Measurements from ENCODE around the gene FNDC5.

Gene FNDC5

GRCh38 chr1:32886004-32886827 is 15.5 kb upstream of the FNDC5 start, which contains the start of gene HPCA:
HPCA (plus strand) TSS chr1:32886491; CDS start chr1:32888899, 2,408 bp downstream.
- DNase-seq (ENCODE audit: extremely low spot score, insufficient read length, low read depth), result no peak
- no peak for FAIRE-seq

DNA sequence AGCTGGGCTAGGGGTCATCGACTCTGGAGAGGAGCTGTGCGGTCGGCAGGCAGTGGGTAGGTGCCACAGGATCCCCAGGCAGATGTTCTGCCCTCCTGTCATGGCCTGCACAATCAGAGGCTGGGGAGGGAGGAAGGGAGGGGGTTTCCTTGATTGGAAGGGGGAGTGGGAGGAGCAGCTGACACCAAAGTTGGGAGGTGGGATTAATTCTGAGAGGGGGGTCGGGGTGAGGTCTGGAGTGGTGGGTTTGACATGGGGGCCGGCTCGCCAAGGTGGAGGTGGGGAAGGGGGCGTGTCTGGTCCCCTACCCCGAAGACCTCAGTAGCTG is 14.9 kb upstream of the FNDC5 start:
- no peak for FAIRE-seq
- DNase-seq (ENCODE audit: extremely low spot score, insufficient read length, low read depth), result no peak

DNA sequence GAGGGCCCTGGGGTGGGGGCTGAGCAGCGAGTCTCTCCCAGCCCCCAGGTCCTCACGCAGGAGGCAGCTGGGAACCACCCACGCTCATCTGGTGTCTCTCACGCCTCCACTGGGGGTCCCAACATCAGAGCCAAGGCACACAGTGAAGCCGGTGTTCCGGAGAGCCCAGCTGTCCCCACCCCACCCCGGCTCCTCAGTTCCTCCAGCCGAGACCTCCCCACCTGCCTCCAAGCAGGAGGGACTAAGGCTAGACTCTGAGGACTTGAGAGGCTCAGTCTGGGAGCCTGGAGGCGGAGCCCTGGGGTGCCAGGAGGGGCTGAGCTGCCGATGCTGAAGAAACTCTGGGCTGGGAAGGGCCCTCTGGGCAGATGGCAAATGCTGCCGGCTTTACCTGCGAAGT is 14.0 kb upstream of the FNDC5 start:
- DNase-seq (ENCODE audit: extremely low spot score, insufficient read length, low read depth) (no peak), FAIRE-seq (no peak)

GRCh38 chr1:32884032-32884372 is 13.3 kb upstream of the FNDC5 start:
- DNase-seq (ENCODE audit: extremely low spot score, insufficient read length, low read depth) (no peak), FAIRE-seq (no peak)

DNA sequence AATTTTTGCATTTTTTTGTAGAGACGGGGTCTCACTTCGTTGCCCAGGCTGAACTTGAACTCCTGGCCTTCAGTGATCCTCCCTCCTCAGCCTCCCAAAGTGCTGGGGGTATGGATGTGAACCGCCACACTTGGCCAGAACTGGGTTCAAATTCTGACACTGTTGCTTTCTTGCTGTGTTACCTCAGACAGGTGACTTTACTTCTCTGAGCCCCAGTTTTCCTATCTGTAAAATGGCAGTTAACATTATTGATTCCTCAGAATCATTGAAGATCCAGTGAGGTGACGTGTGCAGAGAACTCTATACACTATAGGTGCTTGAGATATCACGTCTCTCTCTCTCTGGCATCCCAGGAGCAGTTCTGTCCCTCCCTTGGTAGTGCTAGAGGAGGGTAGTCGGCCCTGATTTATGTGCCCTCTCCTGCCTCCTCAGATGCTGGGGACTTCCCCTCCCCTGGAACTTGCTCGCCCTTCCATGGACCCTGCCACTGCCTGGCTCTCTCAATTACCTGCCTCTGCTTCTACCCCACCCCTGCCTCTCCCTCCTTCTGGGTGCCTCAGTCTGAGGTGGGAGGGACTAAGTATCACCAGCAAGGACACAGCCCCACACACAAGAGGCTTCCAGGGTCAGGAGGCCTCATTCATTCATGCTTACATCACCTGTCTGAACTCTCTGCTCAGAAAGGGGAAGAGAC is 12.8 kb upstream of the FNDC5 start:
- no peak for FAIRE-seq
- no peak for DNase-seq (ENCODE audit: extremely low spot score, insufficient read length, low read depth)

DNA sequence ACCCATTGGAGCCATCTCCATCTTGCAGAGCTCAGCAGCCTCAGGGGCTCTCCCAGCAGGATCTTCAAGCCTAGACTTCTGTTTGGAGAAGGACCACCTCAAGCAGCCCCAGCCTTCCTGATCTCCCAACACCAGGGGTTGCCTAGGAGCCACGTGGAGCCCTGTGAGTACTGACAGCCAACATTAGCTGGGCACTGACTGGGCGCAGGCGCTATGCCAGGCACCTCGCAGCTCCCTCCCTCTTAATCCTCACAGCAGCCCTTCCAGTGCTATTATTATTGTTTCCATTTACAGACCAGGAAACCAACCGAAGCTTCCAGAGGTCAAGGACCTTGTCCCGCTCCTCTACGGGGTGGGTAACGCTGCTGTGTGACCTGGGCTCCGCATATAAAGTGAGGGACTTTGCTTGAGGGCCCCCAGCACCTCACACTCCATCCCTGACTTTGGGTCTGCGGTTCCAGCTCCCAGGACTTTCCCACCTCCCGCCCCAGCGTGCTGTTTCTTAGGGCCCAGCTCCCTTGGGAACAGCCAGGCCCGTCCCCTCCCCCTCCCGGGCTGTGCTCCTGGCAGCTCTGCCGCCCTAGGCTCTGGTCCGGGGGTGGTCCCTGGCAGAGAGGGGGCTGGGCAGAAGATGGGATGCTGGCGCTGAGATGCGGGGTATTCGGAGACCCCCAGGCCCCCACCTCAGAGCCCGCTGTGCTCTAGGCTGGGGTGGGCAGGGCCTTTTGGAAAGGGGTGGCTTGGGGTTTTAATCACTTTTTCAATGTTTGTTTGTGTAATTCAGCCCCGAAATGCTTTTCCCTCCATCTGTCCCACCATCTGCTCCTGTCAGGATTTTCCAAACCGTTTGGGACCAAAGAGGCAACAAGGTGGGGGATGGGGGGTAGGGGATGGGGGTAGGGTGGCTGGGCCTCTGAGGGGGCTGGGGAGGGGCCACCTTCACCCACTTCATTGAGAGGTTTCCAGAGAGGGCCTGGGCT is 11.4 kb upstream of the FNDC5 start:
- no peak for FAIRE-seq

DNA sequence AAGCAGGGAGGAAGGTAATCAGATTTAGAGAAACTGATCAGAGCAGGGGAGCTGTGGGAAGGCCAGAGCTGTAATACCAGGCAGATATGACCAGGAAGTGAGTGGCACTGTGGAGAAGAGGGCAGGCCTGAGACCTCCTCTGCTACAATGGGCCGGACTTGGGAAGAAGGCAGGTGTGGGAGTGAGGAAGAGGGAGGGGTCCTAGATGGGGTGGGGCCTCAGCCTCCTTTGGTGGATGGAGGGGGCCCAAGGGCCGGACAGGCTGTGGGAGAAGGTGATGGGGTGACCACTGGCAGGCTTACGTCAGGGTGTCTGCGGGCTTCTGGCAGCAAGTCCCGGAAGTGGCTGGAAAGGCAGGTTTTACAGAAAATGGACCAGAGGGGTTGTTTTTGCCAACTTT is 10.6 kb upstream of the FNDC5 start:
- DNase-seq (ENCODE audit: extremely low spot score, insufficient read length, low read depth) (no peak), FAIRE-seq (no peak)

More for the DNA sequence above, 11.4 kb upstream of the FNDC5 start:
- no peak for DNase-seq (ENCODE audit: extremely low spot score, insufficient read length, low read depth)

DNA sequence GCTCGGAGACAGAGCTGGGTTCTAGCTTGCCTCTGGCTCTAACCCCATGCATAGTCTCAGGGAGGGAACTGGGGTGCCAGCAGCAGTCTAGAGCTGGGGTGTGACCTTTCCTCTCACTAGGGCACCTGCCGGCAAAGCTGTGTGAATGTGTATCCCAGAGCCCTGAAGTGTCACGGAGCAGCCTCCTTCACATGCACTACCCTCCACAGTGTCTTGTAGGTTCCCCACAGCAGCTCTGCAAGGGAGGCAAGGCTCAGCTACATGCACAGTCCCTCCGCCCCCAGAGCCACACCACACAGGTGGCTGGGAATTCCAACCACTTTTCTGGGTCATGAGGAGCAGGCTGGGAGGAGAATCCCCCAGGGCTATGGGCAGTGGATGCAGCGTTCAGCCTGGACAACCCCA is 7.9 kb upstream of the FNDC5 start:
- DNase-seq (ENCODE audit: extremely low spot score, insufficient read length, low read depth) (no peak), FAIRE-seq (no peak)

DNA sequence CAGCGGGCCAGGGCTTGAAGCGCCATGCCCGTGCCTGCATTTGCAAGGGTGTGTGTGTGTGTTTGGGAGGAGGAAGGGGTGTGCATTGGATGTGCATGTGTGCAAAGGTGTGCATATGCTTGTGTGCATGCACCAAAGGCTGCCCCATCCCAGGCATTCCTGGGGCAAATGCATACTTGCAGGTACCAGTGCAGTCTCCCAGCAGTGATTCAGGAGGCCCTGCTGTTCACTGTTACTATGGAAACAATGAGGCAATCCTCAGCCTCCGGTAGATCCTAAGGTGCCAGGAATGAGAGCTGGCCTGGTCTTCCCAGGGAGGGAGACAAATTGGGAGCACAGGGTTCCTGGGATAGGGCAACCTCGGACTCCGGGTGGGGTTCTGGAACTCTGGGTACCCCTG is 7.5 kb upstream of the FNDC5 start:
- DNase-seq (ENCODE audit: extremely low spot score, insufficient read length, low read depth), result no peak
- no peak for FAIRE-seq

DNA sequence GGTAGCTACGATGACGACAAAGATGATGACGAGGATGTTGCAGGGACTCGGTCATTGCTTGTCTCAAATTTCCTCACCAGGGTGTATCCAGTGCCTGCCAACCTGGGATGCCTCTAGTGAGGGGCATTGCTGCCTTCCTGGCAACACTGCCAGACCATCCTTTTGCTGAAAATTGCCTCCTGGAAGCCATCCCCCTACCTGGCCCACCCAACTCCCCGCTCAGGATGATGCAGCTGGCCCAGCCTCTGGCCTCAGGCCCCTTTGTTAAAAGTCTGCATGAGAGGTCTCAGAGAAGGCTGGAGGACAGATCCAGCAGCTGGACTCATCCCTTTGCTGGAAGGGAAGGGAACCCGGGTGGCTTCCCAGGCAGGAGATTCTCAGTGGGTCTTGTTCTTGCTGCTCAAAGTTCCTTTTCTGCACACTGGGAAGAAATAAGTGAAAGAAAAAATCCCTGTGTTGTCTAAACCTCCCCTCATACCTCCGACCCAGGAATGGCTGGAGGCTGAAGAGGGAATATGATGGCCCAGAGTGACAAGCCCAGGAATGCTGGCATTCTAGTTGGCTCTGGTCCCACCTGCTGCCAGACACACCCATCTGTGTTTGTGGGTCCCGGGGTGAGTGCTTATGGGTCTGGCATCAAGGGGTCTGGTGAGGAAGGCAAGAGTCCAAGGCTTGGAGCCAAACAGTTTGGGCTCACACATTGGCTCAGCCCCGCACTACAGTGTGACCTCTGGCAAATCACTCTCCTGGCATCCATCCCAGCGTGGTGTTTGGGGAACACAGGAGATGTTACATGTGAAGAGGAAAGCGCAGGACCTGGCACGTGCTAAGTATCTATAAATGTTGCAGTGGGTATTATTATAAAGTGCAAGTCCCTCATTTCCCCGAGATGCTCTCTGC is 6.7 kb upstream of the FNDC5 start:
- FAIRE-seq, result no peak
- no peak for DNase-seq (ENCODE audit: extremely low spot score, insufficient read length, low read depth)

- FAIRE-seq (peak; percentile 46), DNase-seq (ENCODE audit: extremely low spot score, insufficient read length, low read depth) (peak; percentile 44)
Observed at GRCh38 chr1:32876341-32877210, 5.9 kb upstream of the FNDC5 start.

GRCh38 chr1:32874860-32875752 is 4.4 kb upstream of the FNDC5 start:
- FAIRE-seq, result no peak
- no peak for DNase-seq (ENCODE audit: extremely low spot score, insufficient read length, low read depth)

DNA sequence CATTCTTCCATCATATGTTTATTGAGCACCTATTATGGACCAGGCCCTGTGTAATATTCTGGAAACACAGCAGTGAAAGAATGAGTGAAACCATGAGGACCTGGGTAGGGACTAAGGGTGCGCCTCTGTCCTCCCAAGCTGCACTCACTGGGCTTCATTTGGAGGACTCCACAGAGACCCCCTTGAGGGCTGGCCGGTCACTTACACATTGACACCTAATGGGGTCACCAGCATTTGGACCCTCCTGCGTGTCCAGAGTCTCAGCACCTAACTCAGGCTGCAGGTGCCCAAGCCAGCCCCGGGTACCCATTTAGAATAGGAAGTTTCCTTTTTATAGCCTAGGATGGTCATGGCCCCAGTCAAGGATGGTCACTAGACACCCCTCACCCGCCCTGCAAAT is 2.8 kb upstream of the FNDC5 start:
- DNase-seq (ENCODE audit: extremely low spot score, insufficient read length, low read depth), result no peak
- FAIRE-seq, result no peak

DNA sequence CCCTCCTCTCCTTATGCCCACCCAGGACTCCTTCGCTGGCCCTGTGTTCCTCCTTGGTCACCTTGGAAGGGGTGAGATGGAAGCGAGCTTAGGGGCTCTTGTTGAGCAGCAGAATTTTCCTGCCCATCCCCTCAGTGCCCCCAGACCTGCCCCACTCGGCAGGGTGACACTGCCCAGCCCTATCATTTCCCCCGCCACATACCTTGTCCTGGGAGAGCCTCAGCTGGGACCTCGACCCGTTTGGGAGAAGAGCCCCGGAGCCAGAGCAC is 1.4 kb upstream of the FNDC5 start:
- no peak for DNase-seq (ENCODE audit: extremely low spot score, insufficient read length, low read depth)
- no peak for FAIRE-seq

DNA sequence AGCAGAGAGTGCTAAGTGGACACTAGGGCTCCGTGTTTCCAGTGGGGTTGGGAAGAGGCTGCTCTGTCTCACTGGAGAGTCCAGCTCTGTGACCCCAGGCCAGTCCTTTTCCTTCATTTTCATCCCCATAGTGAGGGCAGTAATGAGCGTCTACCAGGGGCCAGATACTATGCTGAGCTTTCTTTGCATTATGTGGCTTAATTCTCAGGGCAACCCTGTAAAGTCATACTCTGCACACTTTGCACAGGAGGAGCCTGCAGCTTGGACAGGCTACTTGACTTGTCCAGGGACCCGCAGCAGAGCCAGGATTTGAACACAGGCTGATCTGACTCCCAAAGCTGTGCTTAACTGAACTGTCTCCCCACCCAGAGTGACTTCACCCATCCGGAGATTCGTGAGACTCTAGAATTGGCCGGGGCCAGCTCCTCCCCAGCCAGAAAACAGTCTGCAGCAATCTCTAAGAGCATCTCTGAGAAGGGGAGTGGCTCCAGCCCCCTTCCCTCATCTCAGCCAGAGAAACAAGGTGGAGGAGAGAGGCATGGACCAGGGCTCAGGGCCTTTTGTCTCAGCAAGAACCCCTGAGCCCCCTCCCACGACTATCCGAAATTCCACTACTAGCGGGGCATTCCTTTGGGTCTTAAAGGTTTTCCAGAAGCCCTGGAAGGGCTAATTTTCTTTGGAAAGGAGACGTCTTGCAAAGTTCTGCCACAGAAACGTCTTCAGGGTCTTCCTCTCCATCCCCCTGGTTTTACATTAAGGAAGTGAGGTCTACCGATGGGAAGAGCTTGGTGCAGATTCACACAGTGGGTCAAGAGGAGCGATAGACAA is 866 bp upstream of the FNDC5 start:
- DNase-seq (ENCODE audit: extremely low spot score, insufficient read length, low read depth), result no peak
- FAIRE-seq, result no peak

DNA sequence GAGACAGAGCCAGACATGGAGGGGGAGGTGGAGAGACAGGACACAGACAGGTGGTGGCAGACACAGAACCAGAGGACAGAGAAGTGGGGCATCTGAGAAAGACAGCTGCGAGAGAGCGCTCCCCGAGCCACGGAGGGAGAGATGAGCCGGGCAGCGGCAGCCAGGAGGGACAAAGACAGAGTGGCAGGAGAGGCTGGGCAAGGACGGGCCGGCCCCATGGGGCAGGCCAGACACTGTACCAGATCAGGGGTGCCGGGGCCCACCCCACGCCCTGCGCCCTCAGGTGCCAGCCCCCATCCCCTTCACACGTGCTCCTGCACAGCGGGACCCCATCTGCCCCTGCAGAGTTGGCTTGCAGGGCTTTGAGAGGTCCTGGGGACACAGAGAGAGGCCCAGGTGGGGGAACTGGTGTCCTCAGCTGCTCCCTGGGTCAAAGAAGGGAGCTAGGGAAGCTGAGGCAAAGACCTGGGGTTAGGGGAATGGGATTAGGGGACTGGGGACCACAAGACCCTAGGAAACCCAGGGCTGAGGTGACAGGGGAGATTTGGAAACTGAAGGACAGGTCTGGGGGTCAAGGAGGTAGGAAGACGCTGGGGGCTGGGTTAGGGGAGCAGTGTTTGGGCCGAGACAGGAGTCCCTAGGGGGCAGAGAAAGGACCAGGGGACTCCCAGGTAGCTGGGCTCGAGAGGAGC is 643 bp downstream of the FNDC5 start:
- no peak for DNase-seq (ENCODE audit: extremely low spot score, insufficient read length, low read depth)
- no peak for FAIRE-seq
